Brain microvascular endothelial cell (primary cell): ENCODE data around the gene SPRN.

Experiments used
- DNase-seq: peaks from one replicate; pipeline ENCODE4 v3.0.0-alpha.2; 2020
- H3K27ac ChIP-seq: fragments of 250-450 bp; sonication (Bioruptor Pico); 2 replicates; pipeline ENCODE4 v1.5.1; 2020; ENCODE audit warnings: mild to moderate bottlenecking, moderate library complexity
- H3K27me3 ChIP-seq: fragments of 250-450 bp; sonication (Bioruptor Pico); replicated peaks from 2 replicates; pipeline ENCODE4 v1.5.1; 2020; ENCODE audit warnings: mild to moderate bottlenecking
- H3K36me3 ChIP-seq: fragments of 250-450 bp; sonication (Bioruptor Pico); replicated peaks from 2 replicates; pipeline ENCODE4 v1.5.1; 2020; ENCODE audit warnings: mild to moderate bottlenecking
- H3K4me3 ChIP-seq: 2 replicates; pipeline ENCODE4 v1.5.1; 2011; ENCODE audit warnings: low read depth, mild to moderate bottlenecking, control low read depth, low read length, moderate library complexity
- in situ Hi-C: cut with HindIII; loops from 2 replicates; pipeline ENCODE4 v1.10.0; 2017; ENCODE audit warnings: low sequenced_read_pairs, low pct_ligation_motif_present
- TF ChIP-seq, protein P1 (sequence below): IDR thresholded peaks from 2 replicates; pipeline ENCODE4 v1.5.1; 2011; ENCODE audit warnings: low read depth, mild to moderate bottlenecking, moderate library complexity, low read length, control low read depth, inconsistent platforms; ENCODE audit errors: missing control alignments

SPRN gene

DNA sequence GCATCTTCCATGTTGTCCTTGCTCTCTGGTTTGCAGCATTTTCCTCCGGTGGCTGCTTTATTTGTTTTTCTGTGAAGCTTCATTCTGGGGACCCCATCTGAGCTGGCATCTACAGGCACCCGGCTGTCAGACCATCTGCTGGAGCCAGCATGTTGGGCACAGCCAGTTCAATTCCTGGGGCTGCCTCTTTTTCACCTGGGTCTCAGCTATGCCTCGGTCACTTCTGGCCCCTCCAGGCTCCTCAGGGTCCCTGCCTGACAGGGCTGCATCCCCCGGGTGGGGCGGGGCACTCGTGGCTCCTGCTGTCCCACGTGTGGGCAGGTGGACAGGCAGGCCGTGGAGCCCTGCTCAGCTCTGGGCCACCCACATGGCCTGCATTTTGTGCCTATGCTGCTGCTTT, 37.4 kb upstream of the SPRN start:
- H3K4me3 ChIP-seq: no peak overlapping the region
- TF ChIP-seq, protein P1, sequence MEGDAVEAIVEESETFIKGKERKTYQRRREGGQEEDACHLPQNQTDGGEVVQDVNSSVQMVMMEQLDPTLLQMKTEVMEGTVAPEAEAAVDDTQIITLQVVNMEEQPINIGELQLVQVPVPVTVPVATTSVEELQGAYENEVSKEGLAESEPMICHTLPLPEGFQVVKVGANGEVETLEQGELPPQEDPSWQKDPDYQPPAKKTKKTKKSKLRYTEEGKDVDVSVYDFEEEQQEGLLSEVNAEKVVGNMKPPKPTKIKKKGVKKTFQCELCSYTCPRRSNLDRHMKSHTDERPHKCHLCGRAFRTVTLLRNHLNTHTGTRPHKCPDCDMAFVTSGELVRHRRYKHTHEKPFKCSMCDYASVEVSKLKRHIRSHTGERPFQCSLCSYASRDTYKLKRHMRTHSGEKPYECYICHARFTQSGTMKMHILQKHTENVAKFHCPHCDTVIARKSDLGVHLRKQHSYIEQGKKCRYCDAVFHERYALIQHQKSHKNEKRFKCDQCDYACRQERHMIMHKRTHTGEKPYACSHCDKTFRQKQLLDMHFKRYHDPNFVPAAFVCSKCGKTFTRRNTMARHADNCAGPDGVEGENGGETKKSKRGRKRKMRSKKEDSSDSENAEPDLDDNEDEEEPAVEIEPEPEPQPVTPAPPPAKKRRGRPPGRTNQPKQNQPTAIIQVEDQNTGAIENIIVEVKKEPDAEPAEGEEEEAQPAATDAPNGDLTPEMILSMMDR: no peak
- H3K36me3 ChIP-seq: no peaks in the 10 kb centered on the region
- no peaks in the 10 kb centered on the region for H3K27me3 ChIP-seq
- in situ Hi-C loops: no loop called here
- H3K27ac ChIP-seq: no peak overlapping the region
- DNase-seq: no peak

DNA sequence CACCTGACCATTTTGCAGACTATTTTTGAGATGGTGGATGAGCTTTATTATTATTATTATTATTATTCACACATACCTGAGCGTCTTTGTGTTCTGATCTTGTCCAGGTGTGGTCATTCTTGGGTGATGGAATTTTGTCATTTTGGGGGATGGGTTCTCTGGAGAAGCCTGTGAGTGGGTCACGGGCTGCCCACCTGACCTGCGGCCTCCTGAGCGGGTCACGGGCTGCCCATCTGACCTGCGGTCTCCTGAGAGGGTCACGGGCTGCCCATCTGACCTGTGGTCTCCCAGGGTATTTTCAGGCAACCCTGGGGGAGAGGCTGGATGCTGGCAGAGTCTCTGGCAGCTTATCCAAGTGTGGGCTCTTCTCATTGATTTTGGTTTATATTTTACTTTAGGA, 36.6 kb upstream of the SPRN start:
- no peak for DNase-seq
- in situ Hi-C loops: no loop called here

DNA sequence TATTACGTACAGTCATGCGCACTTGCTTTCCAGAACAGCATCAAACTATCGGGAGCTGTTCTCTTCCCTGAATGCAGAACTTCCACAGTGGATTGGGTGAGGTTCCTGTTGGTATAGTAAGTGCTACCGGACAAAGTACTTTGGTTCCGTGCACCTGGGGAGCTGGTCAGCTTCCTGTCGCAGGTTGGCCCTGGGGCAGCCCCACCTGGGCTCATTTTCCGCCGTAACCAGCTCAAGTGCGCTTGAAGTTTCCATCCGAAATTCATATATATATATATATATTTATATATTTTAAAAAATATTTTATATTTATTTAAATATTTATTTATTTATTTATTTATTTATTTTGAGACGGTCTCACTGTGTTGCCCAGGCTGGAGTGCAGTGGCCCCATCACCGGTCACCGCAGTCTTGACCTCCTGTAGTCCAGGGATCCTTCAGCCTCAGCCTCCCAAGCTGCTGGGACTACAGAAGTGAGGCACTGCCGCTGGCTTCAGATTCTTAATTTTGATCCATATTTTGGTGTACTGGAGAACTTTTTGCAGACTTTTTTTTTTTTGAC, 35.9 kb upstream of the SPRN start:
- in situ Hi-C loops: no loop called here
- Histone ChIP-seq H3K36me3 (no peaks in the 10 kb centered on the region), H3K27me3 (no peaks in the 10 kb centered on the region), H3K4me3 (no peak overlapping the region), H3K27ac (no peak overlapping the region)
- no peak for DNase-seq
- TF ChIP-seq, protein P1: no peak

More for the DNA sequence above, 36.6 kb upstream of the SPRN start:
- TF ChIP-seq, protein P1: no peak
- no peaks in the 10 kb centered on the region for H3K27me3 ChIP-seq
- no peak overlapping the region for H3K27ac ChIP-seq
- no peaks in the 10 kb centered on the region for H3K36me3 ChIP-seq
- no peak overlapping the region for H3K4me3 ChIP-seq

DNA sequence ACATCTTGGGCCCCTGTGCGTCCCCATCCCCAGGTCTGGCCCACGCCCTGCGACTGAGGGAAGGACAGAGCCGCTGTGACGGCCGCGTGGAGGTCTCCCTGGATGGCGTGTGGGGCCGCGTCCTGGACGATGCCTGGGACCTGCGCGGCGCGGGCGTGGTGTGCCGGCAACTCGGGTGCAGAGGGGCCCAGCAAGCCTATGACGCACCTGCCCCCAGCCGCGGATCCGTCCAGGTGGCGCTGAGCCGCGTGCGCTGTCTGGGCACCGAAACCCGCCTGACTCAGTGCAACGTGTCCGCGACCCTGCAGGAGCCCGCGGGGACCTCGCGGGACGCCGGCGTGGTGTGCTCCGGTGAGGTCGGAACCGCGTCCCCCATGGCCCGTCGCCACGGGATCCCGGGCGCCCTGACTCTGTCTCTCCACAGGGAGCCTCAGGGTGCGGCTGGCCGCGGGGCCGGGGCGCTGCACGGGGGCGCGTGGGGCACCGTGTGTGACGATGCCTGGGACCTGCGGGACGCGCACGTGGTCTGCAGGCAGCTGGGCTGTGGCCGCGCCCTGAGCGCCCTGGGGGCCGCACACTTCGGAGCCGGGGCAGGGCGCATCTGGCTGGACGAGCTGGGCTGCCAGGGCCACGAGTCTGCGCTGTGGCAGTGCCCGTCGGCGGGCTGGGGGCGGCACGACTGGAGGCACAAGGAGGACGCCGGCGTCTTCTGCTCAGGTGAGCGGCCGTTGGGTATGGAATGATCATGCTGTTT, 35.2 kb upstream of the SPRN start:
- H3K4me3 ChIP-seq: no peak overlapping the region
- no peaks in the 10 kb centered on the region for H3K27me3 ChIP-seq
- no peak overlapping the region for H3K27ac ChIP-seq
- TF ChIP-seq, protein P1: no peak
- in situ Hi-C loops: no loop called here
- H3K36me3 ChIP-seq: no peaks in the 10 kb centered on the region
- no peak for DNase-seq

DNA sequence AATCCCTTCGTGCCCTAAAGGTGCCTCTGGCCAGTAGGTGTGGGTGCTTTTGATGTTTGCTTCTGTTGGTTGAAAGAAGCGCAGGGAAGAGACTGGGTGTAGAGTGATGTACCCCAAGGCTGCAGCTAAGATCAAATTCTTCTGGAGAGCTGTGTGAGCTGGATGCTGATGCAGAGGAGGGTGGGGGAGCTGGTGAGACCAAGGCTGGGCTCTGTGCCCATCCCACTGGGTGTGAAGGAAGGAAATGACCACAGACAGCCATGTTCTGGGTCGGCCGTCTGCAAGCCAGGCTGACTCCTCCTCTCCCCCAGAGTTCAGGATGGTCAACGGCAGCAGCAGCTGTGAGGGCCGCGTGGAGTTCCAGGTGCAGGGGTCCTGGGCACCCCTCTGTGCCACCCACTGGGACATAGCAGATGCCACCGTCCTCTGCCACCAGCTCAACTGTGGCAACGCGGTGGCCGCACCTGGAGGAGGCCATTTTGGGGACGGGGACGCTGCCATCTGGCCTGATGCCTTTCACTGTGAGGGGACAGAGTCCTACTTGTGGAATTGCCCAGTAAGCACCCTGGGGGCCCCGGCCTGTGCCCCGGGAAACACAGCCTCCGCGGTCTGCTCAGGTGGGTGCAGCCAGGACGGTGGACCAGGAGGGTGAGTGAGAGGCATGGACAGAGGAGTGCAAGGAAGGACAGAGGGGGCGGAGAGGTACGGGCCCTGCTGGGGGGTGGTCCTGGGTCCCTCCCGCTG, 34.5 kb upstream of the SPRN start:
- Histone ChIP-seq H3K27me3 (no peaks in the 10 kb centered on the region), H3K36me3 (no peaks in the 10 kb centered on the region), H3K4me3 (no peak overlapping the region), H3K27ac (no peak overlapping the region)
- in situ Hi-C loops: no loop called here
- TF ChIP-seq, protein P1: no peak
- DNase-seq: no peak
